IPS-NIHi7 (cell line): ENCODE measurements around the gene SIDT2.
A peak's percentile ranks its signal among the peaks of the same experiment; 100 is the strongest.
"Not testable (repeated sequence)": the region's sequence is repeated elsewhere in the genome, so short reads cannot be mapped to it uniquely, and the experiment has no call there.

ENCODE experiments used
- DNase-seq: peaks from one replicate; pipeline ENCODE4 v3.0.0; 2012; ENCODE audit warnings: mixed read lengths; ENCODE audit errors: extremely low spot score

The SIDT2 gene

GRCh38 chr11:117178210-117179034 is at the start of gene SIDT2:
Gene SIDT2 (plus strand): TSS chr11:117178743. CDS start chr11:117179264, 521 bp downstream.
- DNase-seq = peak; percentile 93

GRCh38 chr11:117130396-117130795 is 48.1 kb upstream of the SIDT2 start:
- not testable (repeated sequence) for DNase-seq

- DNase-seq = no peak
Observed at GRCh38 chr11:117130879-117131278, 47.7 kb upstream of the SIDT2 start.

- no peak for DNase-seq
Observed at GRCh38 chr11:117134431-117134830, 44.1 kb upstream of the SIDT2 start.

GRCh38 chr11:117134979-117135378 is 43.6 kb upstream of the SIDT2 start:
- not testable (repeated sequence) for DNase-seq

- DNase-seq = not testable (repeated sequence)
Observed at GRCh38 chr11:117137223-117138086, 41.1 kb upstream of the SIDT2 start.

GRCh38 chr11:117143390-117143789 is 35.2 kb upstream of the SIDT2 start:
- peak; percentile 66 for DNase-seq

- peak; percentile 98 for DNase-seq
Observed at GRCh38 chr11:117143871-117144476, 34.6 kb upstream of the SIDT2 start, which contains the start of gene PAFAH1B2. Gene PAFAH1B2 (plus strand): TSS chr11:117144287. CDS start chr11:117152448, 8,161 bp downstream.

GRCh38 chr11:117144477-117145392 is 33.8 kb upstream of the SIDT2 start:
- peak; percentile 71 for DNase-seq

GRCh38 chr11:117145393-117145761 is 33.2 kb upstream of the SIDT2 start:
- DNase-seq = peak; percentile 22

- no peak for DNase-seq
Observed at GRCh38 chr11:117146521-117146920, 32.0 kb upstream of the SIDT2 start.

- DNase-seq = no peak
Observed at GRCh38 chr11:117152066-117152465, 26.5 kb upstream of the SIDT2 start.

- no peak for DNase-seq
Observed at GRCh38 chr11:117154468-117154867, 24.1 kb upstream of the SIDT2 start.

GRCh38 chr11:117157507-117157906 is 21.0 kb upstream of the SIDT2 start:
- DNase-seq = no peak

GRCh38 chr11:117159892-117160291 is 18.7 kb upstream of the SIDT2 start:
- DNase-seq = no peak

- no peak for DNase-seq
Observed at GRCh38 chr11:117160826-117161225, 17.7 kb upstream of the SIDT2 start.

- DNase-seq = no peak
Observed at GRCh38 chr11:117166491-117166890, 12.1 kb upstream of the SIDT2 start.

- no peak for DNase-seq
Observed at GRCh38 chr11:117169736-117170135, 8.8 kb upstream of the SIDT2 start.

GRCh38 chr11:117170210-117170609 is 8.3 kb upstream of the SIDT2 start:
- no peak for DNase-seq

- no peak for DNase-seq
Observed at GRCh38 chr11:117171007-117171403, 7.5 kb upstream of the SIDT2 start.
